Stimulated activated CD8-positive, alpha-beta memory T cell treated with anti-CD3 and anti-CD28 coated beads, Interleukin-15, amount 100 ng/mL, for 1 hour (primary cell): Measurements from ENCODE around the gene PGLYRP3.

Source experiments
- DNase-seq: peaks from one replicate; pipeline ENCODE4 v3.0.0-alpha.2; 2020; ENCODE audit warnings: low read depth

The PGLYRP3 gene, protein sequence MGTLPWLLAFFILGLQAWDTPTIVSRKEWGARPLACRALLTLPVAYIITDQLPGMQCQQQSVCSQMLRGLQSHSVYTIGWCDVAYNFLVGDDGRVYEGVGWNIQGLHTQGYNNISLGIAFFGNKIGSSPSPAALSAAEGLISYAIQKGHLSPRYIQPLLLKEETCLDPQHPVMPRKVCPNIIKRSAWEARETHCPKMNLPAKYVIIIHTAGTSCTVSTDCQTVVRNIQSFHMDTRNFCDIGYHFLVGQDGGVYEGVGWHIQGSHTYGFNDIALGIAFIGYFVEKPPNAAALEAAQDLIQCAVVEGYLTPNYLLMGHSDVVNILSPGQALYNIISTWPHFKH

DNA sequence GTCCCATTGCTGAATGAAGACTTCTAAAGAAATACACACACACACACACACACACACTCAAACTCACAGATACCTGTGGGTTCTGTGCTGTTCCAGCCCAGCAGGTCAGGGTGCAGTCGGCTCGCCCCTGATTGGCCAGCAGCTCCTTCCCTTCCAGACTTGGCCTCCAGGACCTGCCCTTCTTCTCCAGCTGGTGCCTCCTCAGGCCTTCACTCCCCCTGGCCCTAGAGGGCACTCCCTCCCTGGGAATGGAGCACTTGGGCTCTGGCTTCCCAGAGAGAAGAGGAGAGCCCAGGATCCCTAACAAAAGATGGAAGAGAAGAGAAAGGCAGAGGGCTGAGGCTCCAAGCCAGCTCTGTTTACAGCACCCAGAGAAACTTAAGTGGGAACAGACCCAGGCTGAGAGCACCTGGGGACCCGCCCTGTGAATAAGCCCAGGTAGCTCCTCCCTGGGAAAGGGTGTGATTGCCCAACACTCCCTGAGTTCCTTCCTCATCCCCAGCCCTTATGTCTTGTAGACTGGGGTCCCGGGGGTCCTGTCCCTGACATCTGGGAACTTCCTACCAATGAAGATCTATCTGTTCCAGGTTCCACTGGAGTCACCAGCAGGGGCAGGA lies at the start of gene PGLYRP3:
Gene PGLYRP3 (minus strand): TSS at position 383 of the 617 bp plus-strand sequence. CDS start 2,287 bp downstream, outside the sequence.
- no peak for DNase-seq

DNA sequence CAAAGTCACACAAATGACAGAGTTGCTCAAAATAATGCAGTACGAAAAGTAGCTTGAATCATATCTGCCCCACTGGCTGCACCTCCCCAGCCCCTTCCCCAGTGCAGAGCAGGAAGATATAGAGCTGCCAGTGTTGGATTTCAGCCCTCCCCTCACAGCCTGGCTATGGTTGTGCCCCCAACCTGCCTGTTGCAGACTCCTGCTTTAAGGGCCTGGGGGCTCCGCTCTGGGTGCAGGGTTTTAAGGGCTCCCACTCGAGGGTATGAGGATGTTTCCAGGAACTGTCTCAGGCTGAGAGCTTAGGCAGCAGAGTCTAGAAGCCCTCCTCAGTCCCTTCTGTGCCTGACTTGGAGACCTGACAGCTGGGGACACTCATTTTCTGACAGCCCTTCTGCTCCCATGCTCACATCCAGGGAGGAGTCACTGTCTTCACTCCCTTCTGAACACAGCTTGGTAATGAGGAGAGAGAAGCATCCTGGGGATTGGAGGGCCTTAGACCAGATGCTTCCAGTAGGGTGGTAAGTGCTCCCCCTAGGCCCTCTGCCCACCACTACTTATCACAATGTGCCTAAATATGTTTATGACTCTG lies 49.5 kb upstream of the PGLYRP3 start:
- DNase-seq = no peak

DNA sequence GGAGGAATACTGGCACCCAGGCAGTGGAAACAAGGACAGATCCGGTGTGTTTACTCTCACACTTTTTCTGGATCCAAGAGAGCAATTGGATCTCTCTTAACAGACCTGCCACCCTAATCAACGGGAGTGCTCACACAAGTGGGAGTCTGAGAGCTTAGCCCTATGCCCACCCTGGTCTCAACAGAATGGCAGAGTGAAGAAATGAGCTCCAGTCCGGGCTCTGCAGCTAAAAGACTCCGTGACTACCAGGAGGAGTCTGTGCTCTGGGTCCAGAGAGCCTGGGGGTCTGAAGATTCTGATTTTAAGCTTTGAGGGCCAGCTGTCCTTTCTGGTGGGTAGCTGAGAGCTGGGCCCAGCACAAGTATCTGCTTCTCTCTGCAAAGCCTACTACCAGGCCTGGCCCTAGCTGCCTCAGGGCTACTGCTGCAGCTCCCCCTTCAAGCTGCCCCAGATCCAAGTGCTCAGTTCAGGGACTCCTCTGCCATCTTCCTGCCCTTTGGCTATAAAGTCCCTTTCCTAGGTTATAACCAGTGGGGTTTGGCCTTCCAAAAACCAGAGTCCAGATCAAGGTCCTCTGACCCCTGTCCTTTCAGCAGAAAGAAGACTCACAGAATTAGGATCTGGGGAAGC lies 48.8 kb upstream of the PGLYRP3 start:
- no peak for DNase-seq

DNA sequence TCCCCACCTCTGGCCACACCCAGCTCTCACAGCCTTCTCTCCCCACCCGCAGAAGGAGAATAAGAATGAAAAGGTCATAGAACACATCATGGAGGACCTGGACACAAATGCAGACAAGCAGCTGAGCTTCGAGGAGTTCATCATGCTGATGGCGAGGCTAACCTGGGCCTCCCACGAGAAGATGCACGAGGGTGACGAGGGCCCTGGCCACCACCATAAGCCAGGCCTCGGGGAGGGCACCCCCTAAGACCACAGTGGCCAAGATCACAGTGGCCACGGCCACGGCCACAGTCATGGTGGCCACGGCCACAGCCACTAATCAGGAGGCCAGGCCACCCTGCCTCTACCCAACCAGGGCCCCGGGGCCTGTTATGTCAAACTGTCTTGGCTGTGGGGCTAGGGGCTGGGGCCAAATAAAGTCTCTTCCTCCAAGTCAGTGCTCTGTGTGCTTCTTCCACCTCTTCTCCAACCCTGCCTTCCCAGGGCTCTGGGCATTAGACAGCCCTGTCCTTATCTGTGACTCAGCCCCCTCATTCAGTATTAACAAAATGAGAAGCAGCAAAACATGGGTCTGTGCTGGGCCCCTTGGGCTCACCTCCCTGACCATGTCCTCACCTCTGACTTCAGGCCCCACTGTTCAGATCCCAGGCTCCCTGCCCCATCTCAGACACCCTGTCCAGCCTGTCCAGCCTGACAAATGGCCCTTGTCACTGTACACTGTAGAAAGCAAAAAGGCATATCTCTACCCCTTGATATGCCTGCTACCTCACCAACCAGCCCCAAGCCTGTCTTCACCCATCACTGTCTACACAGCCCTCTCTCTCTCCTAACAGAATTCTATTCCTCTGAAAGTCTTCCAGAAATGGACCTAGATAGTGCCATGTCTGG lies 48.1 kb upstream of the PGLYRP3 start:
- DNase-seq = no peak

DNA sequence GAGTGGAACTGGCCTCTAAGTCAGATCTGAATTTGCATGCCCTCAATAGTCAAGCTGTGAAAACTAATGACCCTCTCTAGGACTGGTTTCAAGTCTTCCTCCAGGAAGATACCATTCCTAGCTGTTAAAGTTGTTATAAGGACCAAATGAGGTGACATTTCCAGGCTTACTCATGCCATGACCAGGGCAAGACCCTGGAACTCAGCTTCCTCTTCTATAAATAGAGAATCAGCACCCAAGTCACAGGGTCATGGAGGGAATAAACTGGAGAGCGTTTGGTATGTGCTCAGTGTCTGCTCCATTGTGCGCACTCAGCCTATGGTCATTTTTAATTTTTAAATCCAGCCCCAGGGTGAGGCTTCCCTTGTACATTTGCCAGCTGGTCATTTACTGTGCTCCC lies 47.4 kb upstream of the PGLYRP3 start:
- no peak for DNase-seq

DNA sequence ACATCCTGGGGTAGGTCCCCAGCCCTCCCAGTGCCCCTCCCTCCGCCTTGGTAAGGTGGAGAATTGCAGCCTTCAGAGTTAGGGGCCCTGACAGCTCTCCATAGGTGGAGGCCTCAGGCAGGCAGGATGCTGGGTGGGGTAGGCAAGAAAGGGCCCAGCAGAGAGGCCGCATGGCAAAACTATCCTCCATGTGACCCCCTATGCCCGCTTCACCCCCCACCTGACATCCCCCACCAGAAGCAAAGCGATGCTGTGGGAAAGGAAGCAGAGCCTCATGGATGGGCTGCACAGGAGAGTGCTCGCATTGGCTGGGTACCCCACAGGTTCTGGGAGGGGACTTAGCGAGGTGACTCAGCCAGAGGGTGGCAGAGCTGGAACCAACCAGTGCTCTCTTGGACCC lies 46.5 kb upstream of the PGLYRP3 start:
- DNase-seq = no peak

DNA sequence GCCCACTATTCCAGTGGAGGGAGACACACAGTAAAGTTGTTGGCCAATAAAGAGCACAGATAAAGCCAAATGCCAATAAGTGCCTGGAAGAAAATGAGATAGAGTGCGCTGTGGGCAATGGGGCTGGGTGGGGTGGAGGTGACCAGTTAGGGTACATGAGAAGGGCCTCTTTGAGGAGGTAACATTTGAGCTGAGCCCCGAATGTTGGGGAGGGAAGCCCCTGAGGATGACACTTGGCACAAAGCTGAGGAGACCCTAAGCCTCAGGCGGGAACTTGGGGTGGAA lies 45.9 kb upstream of the PGLYRP3 start:
- DNase-seq = no peak

DNA sequence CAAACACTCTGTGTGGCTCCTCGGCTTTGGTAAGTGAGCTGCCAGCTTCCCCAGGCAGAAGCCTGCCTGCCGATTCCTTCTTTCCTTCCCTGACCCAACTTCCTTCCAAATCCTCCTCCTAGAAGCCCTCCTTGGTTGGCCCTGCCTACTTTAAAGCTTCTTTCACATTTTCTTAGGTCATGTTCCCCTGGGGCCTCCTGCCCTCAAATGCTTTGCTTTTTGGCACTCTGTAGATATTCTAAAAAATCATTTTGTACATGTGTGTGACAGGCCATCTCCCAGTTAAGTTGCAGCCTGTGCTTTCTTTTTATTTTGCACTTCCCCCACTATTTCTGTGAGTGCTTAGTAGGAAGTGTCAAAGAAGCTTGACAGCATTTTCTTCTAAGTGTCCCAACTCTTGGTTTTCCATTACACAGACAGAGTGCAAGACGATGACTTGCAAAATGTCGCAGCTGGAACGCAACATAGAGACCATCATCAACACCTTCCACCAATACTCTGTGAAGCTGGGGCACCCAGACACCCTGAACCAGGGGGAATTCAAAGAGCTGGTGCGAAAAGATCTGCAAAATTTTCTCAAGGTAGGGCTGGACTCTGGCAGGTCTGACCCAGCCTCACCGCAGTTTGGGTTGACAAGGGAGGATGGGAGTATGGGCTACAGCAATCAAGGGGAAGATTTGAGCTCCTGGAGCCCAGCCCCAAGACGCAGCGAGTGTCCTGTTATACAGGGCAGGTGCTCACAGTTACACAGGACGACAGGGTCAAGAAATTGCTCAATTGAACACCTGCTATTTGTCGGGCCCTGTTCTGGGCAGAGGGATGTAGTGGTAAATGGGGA lies 45.3 kb upstream of the PGLYRP3 start, which contains the start of gene S100A9:
Gene S100A9 (plus strand): TSS at position 2 of the 838 bp plus-strand sequence. CDS start 430 bp downstream, at position 432.
- no peak for DNase-seq

DNA sequence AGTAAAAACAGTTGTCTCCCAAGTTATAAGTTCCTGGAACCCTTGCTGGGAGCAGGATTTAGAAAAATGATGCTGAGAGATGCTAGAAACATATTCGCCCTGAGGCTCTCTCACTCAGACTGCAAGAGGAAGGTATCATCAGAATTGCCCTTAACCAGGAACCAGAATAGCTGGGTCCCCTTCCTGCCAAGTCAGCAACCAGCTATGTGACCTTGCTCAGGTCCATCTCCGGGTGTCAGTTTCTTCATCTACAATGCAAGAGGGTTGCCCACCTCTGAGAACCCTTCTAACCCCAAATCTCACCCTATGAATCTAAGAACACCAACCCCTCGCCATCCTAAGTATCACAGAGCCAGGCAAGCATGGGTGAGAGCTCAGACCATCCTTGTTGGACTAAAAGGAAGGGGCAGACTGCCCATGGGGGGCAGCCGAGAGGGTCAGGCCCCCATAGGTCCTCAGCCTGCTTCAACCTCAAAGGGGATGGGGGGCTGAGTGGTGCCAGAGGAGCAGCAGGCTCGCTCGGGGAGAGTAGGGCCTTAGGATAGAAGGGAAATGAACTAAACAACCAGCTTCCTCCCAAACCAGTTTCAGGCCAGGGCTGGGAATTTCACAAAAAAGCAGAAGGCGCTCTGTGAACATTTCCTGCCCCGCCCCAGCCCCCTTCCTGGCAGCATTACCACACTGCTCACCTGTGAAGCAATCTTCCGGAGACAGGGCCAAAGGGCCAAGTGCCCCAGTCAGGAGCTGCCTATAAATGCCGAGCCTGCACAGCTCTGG lies 44.5 kb upstream of the PGLYRP3 start:
- DNase-seq = no peak

DNA sequence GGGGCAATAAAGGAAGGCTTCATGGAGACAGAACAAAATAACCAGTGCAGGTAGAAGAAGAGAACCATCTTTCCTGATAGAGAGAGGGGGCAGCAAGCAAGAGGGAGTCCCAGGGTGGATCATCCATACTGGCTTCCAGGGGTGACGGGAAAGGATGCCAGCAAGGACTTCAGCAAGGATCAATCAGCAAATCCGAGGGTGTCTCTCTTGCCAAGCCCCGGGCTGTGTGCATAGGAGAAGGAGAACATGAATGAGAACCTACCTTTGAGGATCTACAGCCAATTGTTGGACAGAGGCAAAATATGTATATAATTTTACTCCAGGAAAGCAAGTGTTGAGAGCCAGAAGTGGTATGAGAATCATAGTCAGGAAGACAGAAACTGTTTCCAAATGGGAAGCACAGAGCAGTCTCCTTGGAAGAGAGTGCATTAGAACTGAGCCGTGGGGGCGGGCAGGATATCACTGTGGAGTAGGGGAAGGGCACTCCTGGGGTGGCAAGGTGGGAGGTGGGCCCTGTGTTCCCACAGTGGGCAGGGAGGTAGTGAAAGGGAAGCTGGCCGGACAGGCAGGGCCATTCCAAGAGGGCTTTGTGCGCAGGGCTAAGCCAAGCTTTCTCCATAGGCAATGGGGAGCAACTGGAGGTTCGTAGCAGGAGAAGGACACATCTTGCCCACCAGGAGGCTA lies 43.8 kb upstream of the PGLYRP3 start:
- DNase-seq = no peak

DNA sequence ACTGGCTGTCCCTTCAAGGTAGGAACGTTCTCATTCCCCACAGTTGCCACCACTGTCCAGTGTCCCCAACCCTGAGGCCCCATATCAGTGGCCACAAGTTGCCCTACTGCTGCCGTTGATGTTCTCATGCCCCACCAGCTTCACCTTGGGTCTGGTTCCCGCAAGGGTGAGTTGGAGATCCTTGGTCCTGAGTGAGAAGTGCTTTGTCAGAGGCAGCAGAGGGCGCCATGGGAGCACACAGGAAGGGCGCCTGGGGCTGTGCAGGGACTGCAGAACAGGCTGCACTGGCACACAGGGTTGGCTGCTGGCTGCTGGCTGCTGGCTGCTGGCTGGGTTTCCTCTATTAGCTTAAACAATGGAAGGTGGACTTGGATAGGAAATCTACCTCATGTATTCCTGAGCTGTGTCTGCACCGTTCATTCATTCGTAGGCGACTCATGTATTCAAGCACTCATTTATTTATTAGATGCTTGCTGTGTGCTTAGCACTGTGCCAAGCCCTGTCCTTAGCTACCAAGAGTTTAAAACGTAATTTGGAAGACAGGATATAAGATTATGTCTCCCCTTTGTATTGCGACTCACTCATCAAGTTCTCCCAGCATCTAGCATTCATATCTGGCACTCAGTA lies 42.8 kb upstream of the PGLYRP3 start:
- no peak for DNase-seq

DNA sequence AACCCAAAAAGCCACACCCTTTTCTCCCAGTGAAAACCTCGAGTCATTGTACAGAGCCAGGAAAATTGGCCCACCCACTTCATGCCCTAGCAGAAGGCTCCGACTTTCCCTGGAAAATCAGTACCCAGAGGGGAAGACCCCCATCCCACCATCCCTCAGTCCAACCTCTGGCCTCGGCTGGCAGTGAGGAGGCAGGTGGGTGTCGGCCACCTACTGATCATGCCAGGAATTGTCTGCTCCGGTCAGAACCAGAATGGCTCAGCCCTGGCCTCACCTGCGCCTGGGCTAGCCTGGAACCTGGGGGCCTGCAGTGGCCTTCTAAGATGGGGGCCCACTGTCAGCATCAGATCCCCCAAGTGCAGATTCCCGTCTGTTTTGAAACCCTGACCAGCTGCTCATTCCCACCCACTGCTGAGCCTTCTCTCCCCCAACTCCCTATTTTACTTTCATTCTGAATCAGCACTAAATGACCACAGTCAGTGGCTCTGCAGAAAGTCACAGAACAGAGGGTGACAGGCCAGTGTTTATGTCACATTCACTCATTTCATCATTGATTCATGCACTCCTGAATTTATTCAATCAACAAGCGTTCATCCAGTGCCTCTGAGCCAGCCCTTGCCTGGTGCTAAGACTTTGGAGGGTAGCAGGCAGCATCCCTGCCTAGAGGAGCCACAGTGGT lies 41.9 kb upstream of the PGLYRP3 start:
- no peak for DNase-seq

DNA sequence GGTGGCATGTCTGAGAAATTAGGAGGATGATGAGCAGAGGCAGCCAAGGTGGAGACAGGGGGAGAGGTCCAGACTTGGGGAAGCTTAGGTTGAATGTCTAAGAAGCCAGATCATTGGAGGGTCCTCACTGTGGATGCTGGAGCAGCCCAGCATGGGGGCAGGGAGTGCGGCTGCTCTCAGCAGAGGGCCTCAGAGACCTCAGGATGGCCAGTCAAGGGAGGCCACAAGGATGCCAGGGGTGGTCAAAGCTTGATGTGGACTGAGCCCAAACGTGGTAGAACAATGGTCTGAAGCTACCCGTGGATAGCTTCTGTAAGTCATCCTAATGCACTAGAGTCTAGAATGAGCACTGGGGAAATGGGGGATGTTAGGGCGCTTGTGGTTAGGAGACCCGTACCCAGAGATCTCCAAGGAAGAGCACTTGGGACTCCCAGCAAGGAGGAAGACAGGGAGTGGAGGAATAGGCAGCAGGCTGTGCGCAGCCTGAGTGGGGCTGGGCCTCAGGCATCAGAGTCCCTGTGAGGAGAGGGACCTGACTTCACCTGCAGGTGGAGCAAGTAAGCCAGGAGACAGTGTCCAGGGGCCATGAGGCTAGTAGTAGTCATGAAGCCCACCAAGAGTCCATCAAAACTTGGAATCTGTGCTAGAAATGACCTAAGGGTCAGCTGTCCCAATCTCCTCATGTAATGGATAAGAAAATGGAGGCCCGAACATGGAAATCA lies 40.6 kb upstream of the PGLYRP3 start:
- no peak for DNase-seq

DNA sequence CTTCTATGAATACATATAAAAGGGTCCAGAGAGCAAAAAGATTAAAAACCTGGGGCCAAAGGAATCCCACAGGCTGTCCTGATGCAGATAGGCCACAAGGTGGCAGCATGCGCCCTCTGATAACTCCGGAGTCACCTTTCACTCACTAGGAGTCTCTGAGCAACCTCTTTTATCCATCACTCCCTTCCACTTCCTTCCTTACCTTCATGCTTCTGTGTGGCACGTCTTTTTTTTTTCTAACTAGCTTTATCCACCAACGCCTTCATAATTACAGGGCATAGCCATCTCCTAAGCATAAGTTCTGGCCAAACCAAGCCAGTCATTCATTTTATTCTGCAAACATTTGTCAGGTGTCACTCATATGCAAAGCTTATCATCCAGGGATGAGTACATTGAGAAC lies 39.8 kb upstream of the PGLYRP3 start:
- DNase-seq = peak; percentile 46

DNA sequence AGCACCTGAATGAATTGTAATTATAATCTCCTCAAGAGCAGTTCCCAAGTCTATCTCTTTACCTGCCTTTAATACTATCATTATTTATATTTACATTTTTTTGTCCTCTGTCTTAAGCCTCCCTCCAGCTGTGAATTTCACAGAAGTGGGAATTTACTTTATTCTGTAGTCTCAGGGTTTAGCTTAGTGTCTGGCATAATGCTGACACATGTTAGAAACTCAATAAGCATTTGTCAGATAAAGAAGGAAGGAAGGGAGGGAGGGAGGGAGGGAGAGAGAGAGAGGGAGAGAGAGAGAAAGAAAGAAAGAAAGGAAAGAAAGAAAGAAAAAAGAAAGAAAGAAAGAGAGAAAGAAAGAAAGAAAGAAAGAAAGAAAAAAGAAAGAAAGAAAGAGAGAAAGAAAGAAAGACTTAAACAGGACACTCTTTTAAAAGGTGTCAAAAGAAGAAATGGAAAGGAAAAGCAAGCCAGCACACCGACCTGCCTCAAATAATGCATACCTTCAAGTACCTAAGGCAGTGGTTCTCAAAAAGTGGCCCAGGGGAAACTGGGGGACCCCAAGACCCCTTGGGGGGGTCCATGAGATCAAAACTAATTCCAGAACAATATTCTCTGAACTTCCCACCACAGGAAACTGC lies 37.7 kb upstream of the PGLYRP3 start:
- no peak for DNase-seq

DNA sequence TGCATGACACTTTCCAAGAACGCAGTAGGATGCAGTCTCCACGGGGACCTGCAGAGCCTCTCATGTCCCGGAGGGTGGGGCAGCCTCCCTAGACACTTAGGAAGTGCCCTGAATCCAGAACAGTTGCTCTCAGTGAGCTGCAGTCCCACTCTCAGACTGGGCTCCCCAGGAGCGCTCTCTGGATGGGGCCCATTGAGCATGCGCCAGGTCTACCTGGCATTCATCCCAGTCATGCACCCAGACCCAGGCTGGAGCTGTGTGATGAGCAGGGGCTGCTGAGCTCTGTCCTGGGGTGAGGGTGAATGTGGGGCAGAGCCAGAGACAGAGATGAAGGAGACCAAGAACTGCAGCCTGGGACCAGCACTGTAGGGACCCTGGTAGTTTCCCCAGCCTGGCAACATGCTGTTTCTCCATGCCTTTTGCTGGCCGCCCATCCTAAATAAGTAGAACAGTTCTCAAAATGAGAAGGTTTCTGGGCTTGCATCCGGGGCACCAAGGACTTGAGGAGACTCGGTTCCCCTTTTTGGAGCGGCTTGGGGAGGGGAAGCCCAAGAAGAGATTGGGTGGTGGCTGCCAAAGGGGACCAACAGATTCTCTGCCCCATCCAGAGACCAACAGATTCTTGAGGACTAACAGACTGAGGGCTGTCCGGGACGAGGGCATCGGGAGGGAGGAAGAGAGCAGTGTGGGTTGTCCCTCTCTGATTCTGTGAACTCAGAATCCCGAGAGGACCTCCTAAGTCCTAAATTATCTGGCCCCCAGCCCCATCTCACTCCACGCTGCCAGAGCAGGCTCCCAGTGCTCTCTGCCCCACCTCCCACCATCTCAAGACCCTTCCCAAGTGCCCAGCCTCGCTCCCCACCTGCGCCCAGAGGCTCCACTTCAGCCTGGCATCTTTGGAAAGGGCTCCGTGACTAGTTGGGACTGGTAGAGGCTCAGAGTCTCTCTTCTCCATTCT lies 36.9 kb upstream of the PGLYRP3 start:
- DNase-seq = no peak
